ENCODE results near the gene GCG.

Gene GCG

GRCh38 chr2:162106746-162107145 is 45.3 kb downstream of the GCG start:
- Histone ChIP-seq H3K4me1 (ENCODE audit: control insufficient read depth in 1 of 2, insufficient read depth in 2 of 2, low read length in 2 of 2) (peaks cover 0 to under 1% of the 10 kb centered on the region in 2 experiments), H2BK120ac (ENCODE audit: insufficient read depth, low read length, poor library complexity) (no peak overlapping the region), H4K91ac (ENCODE audit: low read depth, low read length) (no peak overlapping the region), H3K79me1 (ENCODE audit: low read length) (no peaks in the 10 kb centered on the region), H3K27me3 (ENCODE audit: insufficient read depth, low read length) (no peaks in the 10 kb centered on the region), H3K4me3 (ENCODE audit: low read depth, low read length) (no peak overlapping the region), H3K36me3 (ENCODE audit: control insufficient read depth in 1 of 2, insufficient read depth in 2 of 2, low read length in 2 of 2) (no peaks in the 10 kb centered on the region), H3K23ac (ENCODE audit: low read length) (no peak overlapping the region), H2BK12ac (ENCODE audit: low read length) (no peak overlapping the region), H4K12ac (ENCODE audit: low read depth, low read length) (no peak overlapping the region), H2AK5ac (ENCODE audit: low read length) (no peak overlapping the region), H3K27ac (ENCODE audit: low read depth, low read length) (no peak overlapping the region), H3K14ac (ENCODE audit: low read length) (no peak overlapping the region), H2AFZ (ENCODE audit: insufficient read depth, low read length, poor library complexity) (no peak overlapping the region), H3K18ac (ENCODE audit: low read length) (no peak overlapping the region), H3K9me3 (ENCODE audit: insufficient read depth, low read depth, low read length) (no peaks in the 10 kb centered on the region), H3K9ac (ENCODE audit: low read length) (no peak overlapping the region), H3K4ac (ENCODE audit: low read depth, low read length) (no peak overlapping the region), H4K8ac (ENCODE audit: low read depth, low read length) (no peak overlapping the region), H3K4me2 (ENCODE audit: low read length) (no peak overlapping the region), H2BK5ac (ENCODE audit: low read depth, low read length, poor library complexity) (no peak overlapping the region), H3K79me2 (ENCODE audit: control insufficient read depth, insufficient read depth, low read length, poor library complexity) (no peaks in the 10 kb centered on the region)
- no CpG with 5 or more reads among the region's 1 CpG for WGBS (ENCODE audit: extremely low coverage, insufficient coverage, insufficient read length)
- DNase-seq = no peak

GRCh38 chr2:162106146-162106551 is 45.9 kb downstream of the GCG start:
- Histone ChIP-seq H3K4me2 (ENCODE audit: low read length) (no peak overlapping the region), H2AK5ac (ENCODE audit: low read length) (no peak overlapping the region), H4K91ac (ENCODE audit: low read depth, low read length) (no peak overlapping the region), H3K4ac (ENCODE audit: low read depth, low read length) (no peak overlapping the region), H2AFZ (ENCODE audit: insufficient read depth, low read length, poor library complexity) (no peak overlapping the region), H2BK120ac (ENCODE audit: insufficient read depth, low read length, poor library complexity) (no peak overlapping the region), H3K4me3 (ENCODE audit: low read depth, low read length) (no peak overlapping the region), H3K27ac (ENCODE audit: low read depth, low read length) (no peak overlapping the region), H3K14ac (ENCODE audit: low read length) (no peak overlapping the region), H3K27me3 (ENCODE audit: insufficient read depth, low read length) (no peaks in the 10 kb centered on the region), H3K9ac (ENCODE audit: low read length) (no peak overlapping the region), H3K9me3 (ENCODE audit: insufficient read depth, low read depth, low read length) (no peaks in the 10 kb centered on the region), H4K8ac (ENCODE audit: low read depth, low read length) (no peak overlapping the region), H2BK5ac (ENCODE audit: low read depth, low read length, poor library complexity) (no peak overlapping the region), H3K36me3 (ENCODE audit: control insufficient read depth in 1 of 2, insufficient read depth in 2 of 2, low read length in 2 of 2) (no peaks in the 10 kb centered on the region), H4K12ac (ENCODE audit: low read depth, low read length) (no peak overlapping the region), H2BK12ac (ENCODE audit: low read length) (no peak overlapping the region), H3K79me2 (ENCODE audit: control insufficient read depth, insufficient read depth, low read length, poor library complexity) (no peaks in the 10 kb centered on the region), H3K18ac (ENCODE audit: low read length) (no peak overlapping the region), H3K79me1 (ENCODE audit: low read length) (no peaks in the 10 kb centered on the region), H3K4me1 (ENCODE audit: control insufficient read depth in 1 of 2, insufficient read depth in 2 of 2, low read length in 2 of 2) (no peaks in the 10 kb centered on the region), H3K23ac (ENCODE audit: low read length) (no peak overlapping the region)
- WGBS (ENCODE audit: extremely low coverage, insufficient coverage, insufficient read length) = no CpG with 5 or more reads among the region's 3 CpGs
- no peak for DNase-seq

DNA sequence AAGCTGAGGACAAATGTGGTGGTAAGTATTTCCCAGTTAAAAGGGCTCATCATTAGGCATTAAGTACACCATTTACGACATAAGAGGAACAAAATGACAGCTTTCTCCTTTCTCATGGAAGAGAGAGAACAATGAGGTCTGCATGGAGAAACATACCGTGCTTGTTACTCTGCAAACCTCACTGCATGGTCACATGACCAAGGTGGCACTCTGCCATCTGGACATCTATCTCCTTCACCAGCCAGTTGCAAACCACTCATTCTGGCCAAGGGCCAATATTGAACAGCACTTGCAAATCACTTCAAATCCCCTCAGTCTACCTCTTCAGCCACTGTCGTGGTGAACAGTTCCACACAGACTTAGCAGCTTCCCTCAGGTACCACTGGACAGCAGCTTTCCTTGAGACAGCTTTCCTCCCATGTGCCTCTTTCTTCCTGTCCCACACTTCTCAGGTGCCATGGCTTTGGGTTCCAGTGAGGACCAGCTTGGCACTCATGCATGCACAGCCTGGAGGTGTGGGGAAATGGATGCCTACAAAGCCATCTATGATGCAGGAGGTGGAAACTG is 48.5 kb downstream of the GCG start:
- H3K4me3 ChIP-seq (ENCODE audit: low read depth, low read length) = no peak overlapping the region
- no peak overlapping the region for H2BK12ac ChIP-seq (ENCODE audit: low read length)
- no peak overlapping the region for H4K8ac ChIP-seq (ENCODE audit: low read depth, low read length)
- no peak overlapping the region for H2AK5ac ChIP-seq (ENCODE audit: low read length)
- H3K27ac ChIP-seq (ENCODE audit: low read depth, low read length) = no peak overlapping the region
- no peak overlapping the region for H3K4me2 ChIP-seq (ENCODE audit: low read length)
- no peak overlapping the region for H2BK120ac ChIP-seq (ENCODE audit: insufficient read depth, low read length, poor library complexity)
- H3K9ac ChIP-seq (ENCODE audit: low read length) = no peak overlapping the region
- H3K79me2 ChIP-seq (ENCODE audit: control insufficient read depth, insufficient read depth, low read length, poor library complexity) = no peaks in the 10 kb centered on the region
- no peak overlapping the region for H3K18ac ChIP-seq (ENCODE audit: low read length)
- no peak overlapping the region for H2AFZ ChIP-seq (ENCODE audit: insufficient read depth, low read length, poor library complexity)
- H2BK5ac ChIP-seq (ENCODE audit: low read depth, low read length, poor library complexity) = no peak overlapping the region
- no peak overlapping the region for H4K91ac ChIP-seq (ENCODE audit: low read depth, low read length)
- H3K4me1 ChIP-seq (ENCODE audit: control insufficient read depth in 1 of 2, insufficient read depth in 2 of 2, low read length in 2 of 2) = no peaks in the 10 kb centered on the region
- no peak overlapping the region for H3K23ac ChIP-seq (ENCODE audit: low read length)
- no peak overlapping the region for H3K14ac ChIP-seq (ENCODE audit: low read length)
- DNase-seq = no peak
- WGBS (ENCODE audit: extremely low coverage, insufficient coverage, insufficient read length) = no CpG with 5 or more reads among the region's 3 CpGs
- no peak overlapping the region for H4K12ac ChIP-seq (ENCODE audit: low read depth, low read length)
- H3K4ac ChIP-seq (ENCODE audit: low read depth, low read length) = no peak overlapping the region
- no peaks in the 10 kb centered on the region for H3K36me3 ChIP-seq (ENCODE audit: control insufficient read depth in 1 of 2, insufficient read depth in 2 of 2, low read length in 2 of 2)
- H3K9me3 ChIP-seq (ENCODE audit: insufficient read depth, low read depth, low read length) = no peaks in the 10 kb centered on the region
- H3K79me1 ChIP-seq (ENCODE audit: low read length) = no peaks in the 10 kb centered on the region
- no peaks in the 10 kb centered on the region for H3K27me3 ChIP-seq (ENCODE audit: insufficient read depth, low read length)

DNA sequence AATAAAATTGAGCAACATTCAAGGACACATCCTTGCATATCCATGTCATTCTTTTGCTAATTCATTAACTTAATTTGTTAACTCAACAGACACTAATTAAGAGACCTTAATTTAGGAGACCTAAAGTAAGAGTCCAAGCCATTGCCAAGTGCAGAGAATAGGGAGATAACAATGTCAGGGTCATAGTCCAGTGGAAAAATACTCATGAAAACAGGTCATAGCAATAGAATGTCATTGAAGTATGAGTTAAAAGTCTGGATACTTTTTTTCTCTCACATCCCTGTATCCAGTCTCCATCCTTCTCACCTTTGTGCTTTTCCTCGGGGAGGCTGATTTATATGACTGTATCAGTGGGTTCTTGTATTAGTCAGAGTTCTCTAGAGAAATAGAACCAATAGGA is 51.5 kb downstream of the GCG start:
- Histone ChIP-seq H3K18ac (ENCODE audit: low read length) (no peak overlapping the region), H3K9ac (ENCODE audit: low read length) (no peak overlapping the region), H3K9me3 (ENCODE audit: insufficient read depth, low read depth, low read length) (no peaks in the 10 kb centered on the region), H3K79me1 (ENCODE audit: low read length) (no peaks in the 10 kb centered on the region), H3K27me3 (ENCODE audit: insufficient read depth, low read length) (no peaks in the 10 kb centered on the region), H4K8ac (ENCODE audit: low read depth, low read length) (no peak overlapping the region), H3K23ac (ENCODE audit: low read length) (no peak overlapping the region), H3K4me1 (ENCODE audit: control insufficient read depth in 1 of 2, insufficient read depth in 2 of 2, low read length in 2 of 2) (no peaks in the 10 kb centered on the region), H3K4me3 (ENCODE audit: low read depth, low read length) (no peak overlapping the region), H2AK5ac (ENCODE audit: low read length) (no peak overlapping the region), H3K27ac (ENCODE audit: low read depth, low read length) (no peak overlapping the region), H3K4ac (ENCODE audit: low read depth, low read length) (no peak overlapping the region), H3K4me2 (ENCODE audit: low read length) (no peak overlapping the region), H2BK120ac (ENCODE audit: insufficient read depth, low read length, poor library complexity) (no peak overlapping the region), H4K91ac (ENCODE audit: low read depth, low read length) (no peak overlapping the region), H3K14ac (ENCODE audit: low read length) (no peak overlapping the region), H2BK5ac (ENCODE audit: low read depth, low read length, poor library complexity) (no peak overlapping the region), H3K36me3 (ENCODE audit: control insufficient read depth in 1 of 2, insufficient read depth in 2 of 2, low read length in 2 of 2) (no peaks in the 10 kb centered on the region), H2AFZ (ENCODE audit: insufficient read depth, low read length, poor library complexity) (no peak overlapping the region), H4K12ac (ENCODE audit: low read depth, low read length) (no peak overlapping the region), H3K79me2 (ENCODE audit: control insufficient read depth, insufficient read depth, low read length, poor library complexity) (no peaks in the 10 kb centered on the region), H2BK12ac (ENCODE audit: low read length) (no peak overlapping the region)
- no CpG with 5 or more reads among the region's 1 CpG for WGBS (ENCODE audit: extremely low coverage, insufficient coverage, insufficient read length)
- no peak for DNase-seq

Data from trophoblast cell (in vitro differentiated cells and primary cell).